Measurements from ENCODE around the gene SEPTIN8. TPM values are rescaled to one million over a fixed set of nuclear protein-coding genes. Genes with fewer than 3 reads are reported as not detected.
"Not testable (repeated sequence)": the region's sequence is repeated elsewhere in the genome, so short reads cannot be mapped to it uniquely, and the experiment has no call there.

Gene SEPTIN8
- total RNA-seq, 1 donor from 2014 or later: 33.4 TPM

DNA sequence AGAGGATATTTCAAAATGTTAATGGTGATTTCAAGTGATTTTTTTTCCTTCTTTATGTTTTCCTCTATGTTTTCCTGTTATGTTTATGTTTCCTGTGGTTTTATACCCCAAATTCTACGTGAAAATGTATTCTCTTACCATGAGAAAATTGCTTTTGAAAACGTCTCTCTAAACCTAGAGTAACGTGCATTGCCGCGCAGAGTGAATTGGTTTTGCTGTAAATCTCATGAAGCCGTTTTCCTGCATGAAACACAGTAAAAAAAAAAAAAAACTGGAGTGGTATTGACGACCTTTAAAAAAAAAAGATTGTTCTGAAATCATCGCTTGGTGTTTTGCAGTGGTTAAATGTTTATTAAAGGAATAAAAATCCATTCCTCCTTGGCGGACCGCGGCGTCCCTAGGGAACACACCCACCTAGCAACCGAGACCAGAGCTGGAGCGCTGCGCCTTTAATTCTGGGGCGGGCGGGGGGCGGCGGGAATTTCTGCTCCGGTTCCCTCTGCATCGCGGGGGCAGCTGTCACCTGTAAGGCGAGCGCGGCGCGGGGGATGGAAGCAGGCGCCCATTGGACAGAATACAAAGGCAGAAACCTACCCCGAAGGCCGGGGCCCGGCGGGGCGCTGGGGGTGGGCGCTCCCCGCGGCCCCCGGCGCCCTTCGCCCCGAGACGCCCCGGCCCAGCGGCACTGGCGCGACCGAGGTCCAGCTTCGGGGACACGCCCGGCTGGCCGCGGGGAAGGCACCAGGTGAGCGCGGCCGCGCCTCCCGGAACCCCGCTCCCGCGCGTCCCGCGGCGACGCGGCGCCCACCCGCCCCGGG lies 36.0 kb upstream of the SEPTIN8 start, which contains the start of gene SOWAHA:
SOWAHA (plus strand) TSS at position 522 of the 818 bp plus-strand sequence. CDS start 320 bp downstream, outside the sequence.
- DNase-seq (ENCODE audit: low spot score): no peak

DNA sequence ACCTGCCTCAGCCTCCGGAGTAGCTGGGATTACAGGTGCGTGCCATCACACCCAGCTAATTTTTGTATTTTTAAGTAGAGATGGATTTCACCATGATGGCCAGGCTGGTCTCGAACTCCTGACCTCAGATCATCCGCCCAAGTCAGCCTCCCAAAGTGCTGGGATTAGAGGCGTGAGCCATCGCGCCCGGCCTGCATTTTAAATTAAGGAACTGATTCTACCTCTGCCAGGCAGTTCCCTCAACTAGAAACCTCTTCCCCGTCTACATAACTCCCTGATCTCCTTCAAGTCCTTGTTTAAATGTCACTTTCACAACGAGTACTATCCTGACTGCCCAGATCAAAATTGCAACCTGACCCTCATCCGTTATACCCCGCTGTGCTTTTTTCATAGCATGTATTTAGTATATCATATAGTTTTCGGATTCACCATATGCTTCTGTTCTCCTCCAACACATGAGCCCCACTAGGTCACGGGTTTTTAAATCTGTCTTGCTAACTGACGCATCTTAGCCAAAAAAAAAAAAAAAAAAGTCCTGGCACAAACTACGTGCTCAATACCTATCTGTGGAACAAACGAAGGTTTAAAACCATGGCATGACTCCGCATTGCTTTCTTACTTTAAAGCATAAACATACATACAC lies 35.2 kb upstream of the SEPTIN8 start:
- DNase-seq (ENCODE audit: low spot score): no peak

DNA sequence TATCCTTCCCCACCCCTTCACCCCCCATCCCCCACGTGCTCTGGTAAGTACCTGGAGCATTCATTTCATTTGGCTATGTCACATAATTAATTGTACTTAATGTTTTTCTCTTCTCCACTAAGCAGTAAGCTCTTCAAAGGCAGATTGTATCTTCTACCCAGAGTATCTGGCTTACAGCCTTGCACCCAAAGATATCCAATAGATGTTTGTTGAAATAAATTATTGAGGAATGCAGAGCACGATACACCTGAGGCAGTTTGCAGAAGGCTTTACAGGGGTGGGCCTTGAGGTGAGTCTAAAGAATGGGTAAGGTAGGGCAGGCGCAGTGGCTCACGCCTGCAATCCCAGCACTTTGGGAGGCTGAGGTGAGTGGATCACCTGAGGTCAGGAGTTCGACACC lies 33.6 kb upstream of the SEPTIN8 start:
- no peak for DNase-seq (ENCODE audit: low spot score)

DNA sequence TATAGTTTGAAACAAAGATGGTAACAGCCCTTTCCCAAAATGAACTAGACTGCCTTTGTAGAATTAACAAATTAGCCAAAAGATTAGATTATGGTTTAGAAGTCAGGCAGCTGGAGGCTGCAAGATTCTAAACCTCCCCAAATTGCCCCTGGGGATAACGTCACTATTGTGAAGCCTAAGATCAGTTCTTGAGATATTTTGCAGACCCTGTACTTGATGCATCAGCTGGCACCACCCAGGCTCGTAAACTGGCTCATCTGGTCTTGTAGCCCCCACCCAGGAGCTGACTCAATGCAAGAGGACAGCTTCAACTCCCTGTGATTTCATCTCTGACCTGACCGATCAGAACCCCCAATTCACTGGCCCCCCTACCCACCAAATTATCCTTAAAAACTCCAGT lies 31.8 kb upstream of the SEPTIN8 start:
- DNase-seq (ENCODE audit: low spot score): peak; percentile 60

DNA sequence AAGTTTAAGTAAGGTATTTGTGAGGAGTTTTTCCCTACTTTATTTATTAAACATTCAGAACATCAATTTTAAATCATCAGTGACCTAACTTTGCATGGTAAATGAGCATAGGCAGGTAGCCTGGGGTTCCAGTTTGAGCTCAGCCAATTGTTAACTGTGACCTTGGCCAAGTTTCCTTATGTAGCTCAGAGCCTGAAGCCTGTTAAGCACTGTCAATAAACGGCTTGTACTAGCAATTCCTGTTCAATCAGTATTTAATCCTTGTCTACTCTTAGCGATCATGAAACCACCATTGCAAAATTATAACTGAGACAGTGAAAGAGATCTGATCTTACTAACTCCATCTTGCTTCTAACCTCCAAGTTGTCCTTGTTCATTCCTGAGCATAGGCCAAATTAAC lies 31.4 kb upstream of the SEPTIN8 start:
- DNase-seq (ENCODE audit: low spot score): no peak

DNA sequence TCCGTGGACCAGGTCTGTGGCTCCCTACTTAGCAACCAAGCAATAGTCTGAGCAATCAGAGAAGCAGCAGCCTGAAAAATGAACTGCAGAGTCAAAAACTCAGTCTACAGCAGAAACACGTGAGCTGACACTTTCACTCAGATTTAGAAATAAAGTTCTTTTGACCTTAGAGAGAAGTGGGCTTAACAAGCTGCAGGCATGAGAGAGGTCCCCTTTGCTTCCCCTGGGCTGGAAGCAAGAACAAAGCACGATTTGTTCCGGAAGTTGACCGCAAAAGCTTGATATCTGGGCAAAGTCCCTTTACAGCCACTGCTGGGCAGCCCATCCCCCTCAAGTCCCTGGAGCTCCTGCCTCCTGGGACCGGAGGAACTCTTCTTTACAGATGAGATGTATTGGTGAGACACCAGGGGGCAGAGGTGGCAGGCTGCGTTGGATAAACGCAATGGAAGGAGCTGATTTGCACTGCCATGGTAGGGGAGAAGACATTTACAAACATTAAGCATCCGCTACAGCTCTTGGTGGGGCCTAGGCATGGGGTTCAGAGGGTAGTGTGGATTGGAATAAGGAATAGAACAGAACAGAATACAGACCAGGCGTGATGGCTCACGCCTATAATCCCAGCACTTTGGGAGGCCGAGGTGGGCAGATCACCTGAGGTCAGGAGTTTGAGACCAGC lies 30.3 kb upstream of the SEPTIN8 start:
- DNase-seq (ENCODE audit: low spot score): peak; percentile 81

DNA sequence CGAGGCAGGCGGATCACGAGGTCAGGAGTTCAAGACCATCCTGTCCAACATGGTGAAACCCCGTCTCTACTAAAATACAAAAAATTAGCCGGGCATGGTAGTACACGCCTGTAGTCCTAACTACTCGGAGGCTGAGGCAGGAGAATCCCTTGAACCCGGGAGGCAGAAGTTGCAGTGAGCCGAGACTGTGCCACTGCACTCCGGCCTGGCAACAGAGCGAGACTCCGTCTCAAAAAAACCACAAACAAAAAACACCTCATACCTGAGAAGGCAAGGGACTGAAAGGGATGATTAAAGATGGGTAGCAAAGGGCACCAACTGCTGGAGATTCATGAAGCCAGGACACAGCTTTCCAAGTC lies 29.7 kb upstream of the SEPTIN8 start:
- peak; percentile 64 for DNase-seq (ENCODE audit: low spot score)

DNA sequence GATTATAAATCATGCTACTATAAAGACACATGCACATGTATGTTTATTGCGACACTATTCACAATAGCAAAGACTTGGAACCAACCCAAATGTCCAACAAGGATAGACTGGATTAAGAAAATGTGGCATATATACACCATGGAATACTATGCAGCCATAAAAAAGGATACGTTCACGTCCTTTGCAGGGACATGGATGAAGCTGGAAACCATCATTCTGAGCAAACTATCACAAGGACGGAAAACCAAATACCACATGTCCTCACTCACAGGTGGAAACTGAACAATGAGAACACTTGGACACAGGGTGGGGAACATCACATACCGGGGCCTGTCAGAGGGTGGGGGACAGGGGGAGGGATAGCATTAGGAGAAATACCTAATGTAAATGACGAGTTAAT lies 28.8 kb upstream of the SEPTIN8 start:
- DNase-seq (ENCODE audit: low spot score): not testable (repeated sequence)

DNA sequence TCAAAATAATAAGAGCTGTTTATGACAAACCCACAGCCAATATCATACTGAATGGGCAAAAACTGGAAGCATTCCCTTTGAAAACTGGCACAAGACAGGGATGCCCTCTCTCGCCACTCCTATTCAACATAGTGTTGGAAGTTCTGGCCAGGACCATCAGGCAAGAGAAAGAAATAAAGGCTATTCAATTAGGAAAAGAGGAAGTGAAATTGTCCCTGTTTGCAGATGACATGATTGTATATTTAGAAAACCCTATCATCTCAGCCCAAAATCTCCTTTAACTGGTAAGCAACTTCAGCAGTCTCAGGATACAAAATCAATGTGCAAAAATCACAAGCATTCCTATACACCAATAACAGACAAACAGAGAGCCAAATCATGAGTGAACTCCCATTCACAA lies 27.2 kb upstream of the SEPTIN8 start:
- DNase-seq (ENCODE audit: low spot score): not testable (repeated sequence)

DNA sequence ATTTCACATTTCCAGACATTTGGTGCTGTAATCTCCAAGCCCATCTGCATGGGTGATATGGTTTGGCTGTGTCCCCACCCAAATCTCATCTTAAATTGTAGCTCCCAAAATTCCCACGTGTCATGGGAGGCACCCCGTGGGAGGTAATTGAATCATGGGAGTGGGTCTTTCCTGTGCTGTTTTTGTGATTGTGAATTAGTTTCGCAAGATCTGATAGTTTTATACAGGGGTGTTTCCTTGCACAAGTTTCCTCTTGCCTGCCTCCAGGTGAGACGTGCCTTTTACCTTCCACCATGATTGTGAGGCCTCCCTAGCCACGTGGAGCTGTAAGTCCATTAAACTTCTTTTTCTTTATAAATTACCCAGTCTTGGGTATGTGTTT lies 25.6 kb upstream of the SEPTIN8 start:
- not testable (repeated sequence) for DNase-seq (ENCODE audit: low spot score)

DNA sequence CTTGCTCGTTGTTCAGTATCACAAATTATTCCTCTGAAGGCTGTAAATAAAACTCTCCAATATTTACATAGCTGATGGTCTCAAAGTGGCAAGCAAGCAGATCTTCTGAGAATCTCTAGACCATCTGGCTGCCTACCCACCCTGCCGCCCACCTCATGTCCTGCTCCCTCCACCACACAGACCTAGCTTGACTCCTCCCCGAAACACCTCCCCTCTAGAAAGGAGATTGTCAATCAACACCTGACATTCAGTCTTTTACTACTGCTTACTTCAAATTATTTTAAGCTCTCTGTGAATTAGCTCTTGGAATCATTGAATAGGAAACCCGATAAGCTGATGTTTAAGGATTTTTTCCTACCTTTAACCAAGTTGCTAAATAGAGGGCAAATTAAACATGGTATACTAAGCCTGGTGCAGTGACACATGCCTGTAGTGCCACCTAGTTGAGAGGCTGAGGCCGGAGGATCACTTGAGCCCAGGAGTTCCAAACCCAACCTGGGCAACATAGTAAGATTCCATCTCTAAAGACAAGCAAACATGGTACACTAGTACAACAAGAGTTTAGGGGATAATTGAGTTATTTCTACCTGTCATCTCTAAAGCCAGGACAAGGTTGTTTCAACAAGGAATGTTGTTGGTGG lies 25.1 kb upstream of the SEPTIN8 start:
- DNase-seq (ENCODE audit: low spot score): no peak

DNA sequence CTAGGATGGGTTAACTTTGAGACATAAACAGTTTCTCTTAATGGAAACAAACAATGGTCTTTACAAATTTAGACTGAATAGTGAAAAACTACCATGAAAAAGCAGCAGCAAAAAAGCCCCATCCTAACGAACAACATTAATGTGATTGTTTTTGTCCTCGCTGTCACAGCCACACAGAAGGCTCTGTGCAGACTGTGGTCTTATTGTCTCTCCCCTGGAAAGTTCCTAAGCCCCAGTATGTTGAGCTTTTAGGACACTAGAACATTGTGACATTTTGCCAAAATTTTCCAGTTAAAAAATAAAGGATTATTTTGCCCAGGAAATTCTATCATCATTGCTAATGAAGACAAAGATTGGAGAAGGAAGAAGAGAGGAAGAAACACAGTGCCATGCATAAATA lies 23.5 kb upstream of the SEPTIN8 start:
- no peak for DNase-seq (ENCODE audit: low spot score)

DNA sequence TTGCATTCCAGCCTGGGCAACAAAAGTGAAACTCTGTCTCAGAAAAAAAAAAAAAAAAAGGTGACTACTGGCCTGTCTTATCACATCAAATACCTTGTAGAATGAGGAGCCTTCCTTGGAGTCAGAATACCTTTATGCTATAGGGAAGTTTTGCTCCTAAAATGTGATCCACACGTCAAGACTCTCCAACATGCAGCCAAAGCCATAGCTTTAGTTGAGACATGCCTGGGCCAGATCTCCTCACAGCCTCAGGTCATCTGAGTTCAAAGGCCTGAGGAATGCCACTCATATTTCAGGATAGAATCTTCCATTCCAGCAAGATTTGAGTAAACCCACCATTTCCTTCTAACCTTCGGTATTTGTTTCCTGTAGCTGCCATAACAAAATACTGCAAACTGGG lies 22.4 kb upstream of the SEPTIN8 start:
- no peak for DNase-seq (ENCODE audit: low spot score)

DNA sequence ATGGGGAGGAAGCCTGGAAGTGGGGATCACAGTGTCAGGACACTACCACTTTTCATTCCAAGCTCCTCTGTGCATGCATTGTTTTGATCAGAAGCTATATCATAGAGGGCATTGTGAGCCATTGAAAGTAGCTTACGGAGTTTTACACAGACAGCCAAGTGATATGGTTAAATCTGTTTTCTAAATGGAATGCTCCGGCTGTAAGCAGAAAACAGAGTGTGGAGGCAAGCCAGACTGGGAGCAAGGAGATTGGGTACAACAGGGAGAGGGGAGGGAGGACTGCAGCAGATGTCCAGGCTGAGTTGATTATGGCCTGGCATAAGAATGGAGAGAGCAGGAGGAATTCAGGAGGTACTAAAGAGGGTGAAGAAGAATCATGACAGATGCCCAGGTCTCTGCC lies 20.6 kb upstream of the SEPTIN8 start:
- peak; percentile 39 for DNase-seq (ENCODE audit: low spot score)

DNA sequence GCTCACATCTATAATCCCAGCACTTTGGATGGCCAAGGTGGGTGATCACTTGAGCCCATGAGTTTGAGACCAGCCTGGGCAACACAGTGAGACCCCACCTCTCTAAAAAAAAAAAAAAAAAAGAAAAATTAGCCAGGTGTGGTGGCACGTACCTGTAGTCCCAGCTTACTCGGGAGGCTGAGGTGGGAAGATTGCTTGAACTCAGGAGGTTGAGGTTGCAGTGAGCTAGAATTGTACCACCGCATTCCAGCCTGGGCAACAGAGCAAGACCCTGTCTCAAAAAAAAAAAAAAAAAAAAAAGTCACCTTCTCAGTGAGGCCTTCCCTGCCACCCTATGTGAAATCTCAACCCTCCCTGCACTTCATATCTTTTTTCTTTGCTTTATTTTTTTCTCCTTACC lies 14.0 kb upstream of the SEPTIN8 start:
- DNase-seq (ENCODE audit: low spot score): no peak

DNA sequence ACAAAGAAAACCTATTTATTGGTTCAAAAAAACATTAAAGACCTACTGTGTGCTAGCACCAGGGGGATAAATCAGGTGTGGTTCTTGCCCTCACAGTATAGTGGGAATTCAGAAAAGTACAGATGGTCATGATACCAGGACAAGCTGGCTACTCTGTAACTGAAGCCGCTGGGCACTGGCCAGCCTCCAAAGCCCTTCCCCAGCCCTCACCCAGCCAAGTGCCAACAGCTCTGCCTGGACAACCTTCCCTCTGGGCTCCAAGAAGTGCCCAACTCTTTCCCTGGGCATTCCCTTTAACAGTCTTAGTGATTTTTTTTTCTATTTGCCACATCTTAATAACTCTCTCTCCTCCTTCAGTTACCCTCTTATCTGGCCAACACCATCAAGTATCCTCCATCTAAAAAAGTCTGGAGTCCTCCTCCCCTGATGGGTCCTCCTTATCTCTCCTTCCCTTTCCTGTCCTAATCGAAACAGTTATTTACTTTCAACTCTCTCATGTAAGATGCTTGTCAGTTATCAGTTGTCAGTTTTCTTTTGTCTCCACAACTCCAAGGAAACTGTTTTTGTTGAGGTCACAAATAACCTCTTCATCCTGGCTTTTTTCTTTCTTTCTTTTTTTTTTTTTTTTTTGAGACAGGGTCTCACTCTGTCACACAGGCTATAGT lies 13.3 kb upstream of the SEPTIN8 start:
- no peak for DNase-seq (ENCODE audit: low spot score)

DNA sequence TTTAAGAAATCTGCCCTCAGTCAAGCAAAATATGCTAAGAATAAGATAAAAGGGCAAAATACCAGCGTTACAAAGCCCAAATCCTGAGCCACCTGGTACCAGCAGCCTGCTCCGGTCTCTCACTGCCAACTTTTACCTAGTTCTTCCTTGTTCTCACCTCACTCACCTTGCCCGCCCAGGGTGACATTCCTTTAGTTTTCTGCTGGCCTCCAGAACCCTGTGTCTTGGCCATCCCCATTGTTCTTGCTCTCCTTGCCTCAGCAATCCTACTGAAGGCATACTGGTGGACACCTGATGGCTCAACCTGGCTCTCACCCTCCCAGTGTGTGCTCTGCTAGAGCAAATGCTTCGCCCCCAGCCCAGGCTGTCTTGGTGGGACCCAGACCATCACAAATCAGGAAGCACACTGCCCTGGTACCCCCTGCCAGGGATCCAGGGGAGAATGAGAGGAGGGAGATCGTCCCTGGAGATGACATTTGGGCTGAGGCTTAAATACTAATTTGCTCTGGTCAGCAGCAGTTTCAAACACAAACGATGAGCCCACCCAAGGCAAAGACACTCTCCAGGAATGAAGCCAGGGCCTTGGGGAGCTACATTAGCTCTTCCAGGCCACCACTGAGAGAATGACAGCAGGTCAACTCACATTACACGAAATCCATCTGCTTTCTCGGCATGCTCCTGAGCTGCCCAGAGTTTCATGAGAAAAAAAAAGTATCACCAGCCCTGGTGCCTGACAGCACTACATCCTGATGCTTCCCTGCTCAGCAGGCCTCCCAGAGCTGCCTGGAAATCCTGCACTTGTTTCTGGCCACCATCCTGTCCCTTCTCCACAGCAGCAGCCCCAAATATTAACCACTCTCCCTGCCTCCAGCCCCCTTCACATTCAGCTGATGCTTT lies 12.2 kb upstream of the SEPTIN8 start:
- DNase-seq (ENCODE audit: low spot score): no peak

DNA sequence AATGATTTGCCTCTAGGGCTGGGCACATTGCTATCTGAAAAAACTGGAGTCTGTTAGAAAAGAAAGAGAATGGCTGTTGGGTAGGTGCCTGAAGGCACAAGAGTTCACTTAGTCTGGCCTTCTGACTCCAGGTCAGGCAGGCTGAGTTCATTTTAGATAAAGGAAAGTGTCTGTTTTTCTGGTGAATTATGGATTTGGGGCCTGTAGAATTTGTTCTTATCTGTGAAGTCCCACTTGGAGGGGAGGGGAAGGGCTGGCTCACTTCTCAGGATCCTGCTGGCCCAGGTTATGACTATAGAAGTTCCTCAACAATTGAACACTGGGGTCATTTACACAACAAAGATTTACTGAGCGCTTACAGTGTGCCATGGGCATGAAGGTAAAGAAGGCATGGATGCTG lies 11.5 kb upstream of the SEPTIN8 start:
- DNase-seq (ENCODE audit: low spot score): no peak

DNA sequence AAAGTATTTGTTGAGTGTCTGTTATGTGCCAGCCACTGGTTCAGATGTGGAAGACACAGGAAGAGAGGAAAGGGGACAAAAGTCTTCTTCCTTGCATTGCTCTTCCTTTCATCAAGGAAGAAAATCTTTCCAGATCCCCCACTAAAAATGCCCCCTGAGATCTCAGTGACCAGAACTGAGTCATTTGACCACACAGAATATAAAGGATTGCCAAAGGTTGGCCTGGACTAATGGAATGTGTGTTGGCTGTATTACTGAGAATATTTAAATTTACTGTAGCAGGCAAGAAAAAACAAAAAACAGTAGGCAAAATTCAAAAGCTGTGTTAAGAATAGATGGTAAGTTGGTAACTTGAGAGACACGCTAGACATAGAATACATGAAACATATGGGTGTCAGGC lies 10.0 kb upstream of the SEPTIN8 start:
- DNase-seq (ENCODE audit: low spot score): no peak

DNA sequence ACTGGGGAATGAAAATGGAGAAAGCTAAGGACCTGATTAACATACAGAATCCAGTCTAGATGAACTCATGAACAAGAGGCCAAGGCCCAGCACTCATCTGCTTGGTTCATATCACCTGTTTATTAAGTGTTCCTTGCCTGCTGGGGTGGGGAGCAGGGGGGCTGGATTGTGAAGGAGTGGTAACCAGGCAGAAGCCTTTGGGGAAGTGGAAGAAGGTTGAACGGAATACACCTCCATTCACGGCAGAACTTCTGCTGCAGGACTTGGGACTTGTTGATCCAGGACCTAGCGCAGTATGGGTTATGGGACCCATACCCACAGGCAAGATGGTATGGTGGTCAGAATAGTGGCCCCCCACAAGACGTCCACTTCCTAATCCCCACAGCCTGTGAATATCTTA lies 8.8 kb upstream of the SEPTIN8 start:
- DNase-seq (ENCODE audit: low spot score): peak; percentile 55

All from mesenteric fat pad (tissue), 1 donor.